ENCODE data around the gene RFX8.

GRCh38 chr2:101374821-101375561 is 99.9 kb downstream of the RFX8 start:
- TF ChIP-seq POLR2A (IDR thresholded peaks at IDR 0.05) (no peak), CTCF (IDR thresholded peaks at IDR 0.05) (no peak), EP300 (IDR thresholded peaks at IDR 0.05) (no peak), POLR2AphosphoS5 (IDR thresholded peaks at IDR 0.05) (no peak)

Measured in sigmoid colon (tissue), 4 donors.